ENCODE data around the gene NDUFB8. TPM values are rescaled to one million over a fixed set of nuclear protein-coding genes. Genes with fewer than 3 reads are reported as not detected.

The NDUFB8 gene
- total and polyA plus RNA-seq, 10 of the 15 experiments (the other 5 are each of a cell fraction or from before 2014, with no cell fraction given), result 180 to 572 (median 382) TPM

GRCh38 chr10:100524206-100524605, 5.5 kb downstream of the NDUFB8 start (continued):
- no peak for TF ChIP-seq ZNF687 (IDR thresholded peaks at IDR 0.05)
- no peak for TF ChIP-seq CREM (IDR thresholded peaks at IDR 0.05; ENCODE audit: low read depth)

- H3K27me3 ChIP-seq (replicated peaks in 1 of 2; ENCODE audit: control insufficient read depth in 2 of 2, insufficient read depth in 2 of 2, low read length in 1 of 2), result no peaks in the 10 kb centered on the region
- ChIA-PET POLR2A (interaction anchor here (0.9 kb wide), 1 partner anchor 14 kb away, joined by 3 read pairs; no protein-coding TSS in a partner anchor), RAD21 (ENCODE audit: unreplicated experiment) (interaction anchor here (1.0 kb wide), 1 partner anchor 10 kb away, joined by 3 read pairs; no protein-coding TSS in a partner anchor), CTCF (interaction anchor here (1.0 to 3.8 kb wide), 7 partner anchors 11 to 351 kb away, joined by 3 to 16 read pairs (median 5); partner anchors contain the start of gene HIF1AN), SMC1A (ENCODE audit: uncharacterized antibody, unreplicated experiment) (interaction anchor here (0.7 to 1.7 kb wide), 2 partner anchors 14 to 22 kb away, joined by 3 to 4 read pairs; no protein-coding TSS in a partner anchor)
- no peaks in the 10 kb centered on the region for H4K20me1 ChIP-seq (ENCODE audit: control insufficient read depth, insufficient read depth)
- H2AFZ ChIP-seq (ENCODE audit: control insufficient read depth, low read depth, low read length), result no peak overlapping the region
- DNase-seq (ENCODE audit: low read depth, low spot score) (no peak), ATAC-seq (no peak), FAIRE-seq (no peak)
- H3K9me3 ChIP-seq (replicated peaks; ENCODE audit: control insufficient read depth, insufficient read depth, low read length), result no peaks in the 10 kb centered on the region
- no peaks in the 10 kb centered on the region for H3K4me1 ChIP-seq (ENCODE audit: control insufficient read depth, insufficient read depth, low read length)
- no peak overlapping the region for H3K9ac ChIP-seq (ENCODE audit: control insufficient read depth, insufficient read depth, low read length)
- no peak overlapping the region for H3K4me2 ChIP-seq (ENCODE audit: control insufficient read depth, insufficient read depth)
- over 99% methylated on average over 9 of the region's 9 CpGs for WGBS (ENCODE audit: insufficient coverage, insufficient replicate concordance, low lambda C conversion rate, missing lambda C conversion rate)
- peaks cover 9 to 28% of the 10 kb centered on the region in 2 experiments for H3K36me3 ChIP-seq (ENCODE audit: control insufficient read depth in 2 of 2, insufficient read depth in 2 of 2, low read length in 1 of 2)
- no peak overlapping the region for H3K4me3 ChIP-seq
- intact Hi-C loops (cut with micrococcal nuclease; ENCODE audit: unreplicated experiment), result no loop called here
- BruUV-seq (replicated peaks), result no TSS peak
- in situ Hi-C loops (cut with MboI), result no loop called here
- no peak overlapping the region for H3K27ac ChIP-seq (ENCODE audit: control insufficient read depth, insufficient read depth)
- peaks cover 13% of the 10 kb centered on the region for H3K79me2 ChIP-seq (ENCODE audit: control insufficient read depth, insufficient read depth, low read length)
- TF ChIP-seq MEF2B (IDR thresholded peaks at IDR 0.05; ENCODE audit: partially characterized antibody, poor library complexity, severe bottlenecking) (no peak), CBX3 (IDR thresholded peaks at IDR 0.05; ENCODE audit: borderline replicate concordance, low read depth) (no peak), SMAD5 (IDR thresholded peaks at IDR 0.05; ENCODE audit: low read depth) (no peak), EP300 (IDR thresholded peaks at IDR 0.05; ENCODE audit: borderline replicate concordance in 1 of 2, control insufficient read depth in 1 of 2, low read depth in 2 of 2, low read length in 2 of 2) (no peak), BACH1 (IDR thresholded peaks at IDR 0.05; ENCODE audit: borderline replicate concordance) (no peak), EED (IDR thresholded peaks at IDR 0.05; ENCODE audit: low read depth) (no peak), NBN (IDR thresholded peaks at IDR 0.05) (no peak), HCFC1 (IDR thresholded peaks at IDR 0.05; ENCODE audit: low read length) (no peak), SRF (IDR thresholded peaks at IDR 0.05; ENCODE audit: low read depth in 2 of 2, low read length in 2 of 2) (no peak), BCL11A (IDR thresholded peaks at IDR 0.05; ENCODE audit: low read depth, low read length) (no peak), ZNF274 (IDR thresholded peaks at IDR 0.05; ENCODE audit: insufficient read depth, insufficient read length) (no peak), ZSCAN29 (IDR thresholded peaks at IDR 0.05) (no peak), GATAD2B (conservative IDR thresholded peaks at IDR 0.05; ENCODE audit: low read depth) (no peak), FOXM1 (IDR thresholded peaks at IDR 0.05; ENCODE audit: low read depth, low read length) (no peak), ZBTB33 (IDR thresholded peaks at IDR 0.05) (no peak)
Measured at GRCh38 chr10:100522945-100523344, 6.7 kb downstream of the NDUFB8 start.

Data from GM12878 (cell line).